Brain microvascular endothelial cell (primary cell): ENCODE results near the gene SLC38A8.

ENCODE experiments used
- DNase-seq: peaks from one replicate; pipeline ENCODE4 v3.0.0-alpha.2; 2020
- H3K27ac ChIP-seq: fragments of 250-450 bp; sonication (Bioruptor Pico); 2 replicates; pipeline ENCODE4 v1.5.1; 2020; ENCODE audit warnings: mild to moderate bottlenecking, moderate library complexity
- H3K27me3 ChIP-seq: fragments of 250-450 bp; sonication (Bioruptor Pico); replicated peaks from 2 replicates; pipeline ENCODE4 v1.5.1; 2020; ENCODE audit warnings: mild to moderate bottlenecking
- H3K36me3 ChIP-seq: fragments of 250-450 bp; sonication (Bioruptor Pico); replicated peaks from 2 replicates; pipeline ENCODE4 v1.5.1; 2020; ENCODE audit warnings: mild to moderate bottlenecking
- H3K4me3 ChIP-seq: 2 replicates; pipeline ENCODE4 v1.5.1; 2011; ENCODE audit warnings: low read depth, mild to moderate bottlenecking, control low read depth, low read length, moderate library complexity
- CTCF ChIP-seq: IDR thresholded peaks from 2 replicates; pipeline ENCODE4 v1.5.1; 2011; ENCODE audit warnings: low read depth, mild to moderate bottlenecking, moderate library complexity, low read length, control low read depth, inconsistent platforms; ENCODE audit errors: missing control alignments
- in situ Hi-C: cut with HindIII; loops from 2 replicates; pipeline ENCODE4 v1.10.0; 2017; ENCODE audit warnings: low sequenced_read_pairs, low pct_ligation_motif_present

The SLC38A8 gene

GRCh38 chr16:84068783-84069462 is 26.3 kb upstream of the SLC38A8 start:
- no peaks in the 10 kb centered on the region for H3K27me3 ChIP-seq
- no peak overlapping the region for H3K27ac ChIP-seq
- no peak for DNase-seq
- H3K36me3 ChIP-seq: peaks cover 50% of the 10 kb centered on the region
- TF ChIP-seq CTCF: no peak
- in situ Hi-C loops: no loop called here
- no peak overlapping the region for H3K4me3 ChIP-seq

DNA sequence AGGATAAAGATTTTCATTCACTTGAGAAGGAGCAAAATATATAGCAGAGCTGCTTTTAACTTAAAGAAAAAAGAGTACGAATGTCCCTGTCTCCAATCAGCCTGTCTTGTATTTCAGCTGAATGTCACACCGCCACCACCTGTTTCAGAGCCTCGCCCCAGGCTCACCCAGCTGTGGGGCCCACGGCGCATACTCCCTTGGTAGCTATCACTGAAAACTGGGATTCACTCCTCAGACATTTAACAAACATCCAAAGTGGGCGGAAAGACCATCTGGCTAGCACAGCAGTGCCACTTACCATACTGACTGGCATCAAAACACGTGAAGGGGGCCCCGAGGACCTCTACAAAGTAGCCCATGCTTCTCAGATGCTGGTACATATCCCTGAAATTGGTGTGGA is 25.4 kb upstream of the SLC38A8 start:
- peaks cover 48% of the 10 kb centered on the region for H3K36me3 ChIP-seq
- H3K4me3 ChIP-seq: no peak overlapping the region
- H3K27me3 ChIP-seq: no peaks in the 10 kb centered on the region
- TF ChIP-seq CTCF: no peak
- DNase-seq: no peak
- no peak overlapping the region for H3K27ac ChIP-seq
- in situ Hi-C loops: no loop called here

DNA sequence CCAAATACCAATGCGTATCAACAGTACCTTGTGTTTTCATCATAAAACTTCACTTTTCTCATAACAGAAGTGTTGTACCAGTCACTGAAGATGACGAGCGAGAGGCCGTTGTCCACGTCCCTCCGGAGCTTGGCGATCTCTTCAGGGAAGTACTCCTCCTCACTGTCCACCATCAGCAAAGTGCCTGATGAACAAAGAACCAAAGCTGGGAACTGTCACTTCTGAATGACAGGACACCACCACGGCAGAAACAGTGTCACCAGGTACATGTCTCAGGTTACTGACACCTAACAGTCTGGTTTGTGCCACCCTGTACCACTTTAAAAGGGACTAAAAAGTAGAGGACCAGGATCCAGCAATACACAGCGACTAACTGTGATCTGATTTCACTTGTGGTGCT is 25.0 kb upstream of the SLC38A8 start:
- TF ChIP-seq CTCF: no peak
- in situ Hi-C loops: no loop called here
- Histone ChIP-seq H3K27ac (no peak overlapping the region), H3K27me3 (no peaks in the 10 kb centered on the region), H3K36me3 (peaks cover 46% of the 10 kb centered on the region), H3K4me3 (no peak overlapping the region)
- DNase-seq: no peak

DNA sequence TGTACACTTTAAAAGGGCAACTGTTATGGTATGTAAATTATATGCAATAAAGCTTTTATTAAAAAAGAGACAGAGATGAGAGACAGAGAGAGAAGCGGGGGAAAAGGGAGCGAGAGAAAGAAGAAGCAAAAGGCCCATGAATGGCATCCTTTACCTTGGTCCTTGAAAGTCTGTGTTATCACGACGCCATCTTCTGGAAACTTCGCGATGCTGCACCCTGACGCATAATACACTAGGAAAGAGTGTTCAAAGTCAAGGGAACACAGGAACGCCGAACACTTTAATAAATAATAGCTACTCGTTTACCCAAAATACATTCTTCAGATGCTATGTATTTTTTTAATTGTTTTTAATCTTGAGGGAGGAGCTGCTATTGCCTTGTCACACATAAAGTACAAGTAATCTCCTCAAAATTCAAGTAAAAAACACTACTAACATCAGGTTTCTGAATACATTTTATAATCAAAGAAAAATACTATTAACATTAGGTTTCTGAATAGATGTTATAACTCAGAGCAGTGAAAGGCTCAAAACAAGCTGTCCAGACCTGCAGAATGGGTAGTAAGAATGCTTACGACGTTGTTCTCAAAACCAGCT is 23.0 kb upstream of the SLC38A8 start:
- in situ Hi-C loops: no loop called here
- peak; percentile 61 for DNase-seq
- H3K27ac ChIP-seq: no peak overlapping the region

GRCh38 chr16:84063980-84064379 is 21.4 kb upstream of the SLC38A8 start:
- Histone ChIP-seq H3K36me3 (peaks cover 60% of the 10 kb centered on the region), H3K4me3 (no peak overlapping the region), H3K27ac (no peak overlapping the region), H3K27me3 (no peaks in the 10 kb centered on the region)
- in situ Hi-C loops: no loop called here
- TF ChIP-seq CTCF: no peak
- no peak for DNase-seq

More for the DNA sequence above, 23.0 kb upstream of the SLC38A8 start:
- H3K4me3 ChIP-seq: no peak overlapping the region
- peak; percentile 86 for TF ChIP-seq CTCF
- peaks cover 57% of the 10 kb centered on the region for H3K36me3 ChIP-seq
- no peaks in the 10 kb centered on the region for H3K27me3 ChIP-seq
